GM19043 (cell line): Measurements from ENCODE around the gene MATCAP1.
A peak's percentile ranks its signal among the peaks of the same experiment; 100 is the strongest.

Source experiments
- ATAC-seq: cut with Tn5 transposase; IDR thresholded peaks from one replicate; pipeline ENCODE4 v1.9.1; 2021; ENCODE audit warnings: low read depth; ENCODE audit not compliant: unreplicated experiment

Gene MATCAP1

DNA sequence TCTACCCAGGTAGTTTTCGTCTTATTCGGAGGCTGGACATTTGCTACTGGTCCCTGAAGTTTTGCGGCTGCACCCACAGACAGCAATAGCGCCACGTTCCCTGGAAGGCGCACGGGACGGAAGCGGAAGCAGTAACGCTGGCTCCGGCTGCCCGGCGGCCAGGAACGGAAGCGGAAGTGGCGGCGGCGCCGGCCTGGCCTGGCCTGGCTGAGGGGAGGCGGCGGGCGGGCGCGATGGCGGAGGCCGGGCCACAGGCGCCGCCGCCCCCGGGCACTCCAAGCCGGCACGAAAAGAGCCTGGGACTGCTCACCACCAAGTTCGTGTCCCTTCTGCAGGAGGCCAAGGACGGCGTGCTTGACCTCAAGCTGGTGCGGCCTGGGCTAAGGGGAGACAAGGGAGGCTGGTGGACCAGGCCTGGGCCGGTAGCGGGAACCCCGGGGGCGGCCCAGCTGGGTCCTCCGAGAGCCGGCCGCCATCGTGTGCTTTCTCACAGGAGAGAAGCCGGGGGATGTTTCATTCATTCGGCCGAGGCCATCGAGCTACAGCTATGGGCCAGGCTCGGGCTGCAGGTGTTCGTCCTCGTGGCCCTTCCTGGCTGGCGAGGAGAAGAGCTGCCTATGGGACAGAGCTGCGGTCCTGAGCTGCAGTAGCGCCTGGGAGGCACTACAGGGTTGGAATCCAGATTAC is 8.4 kb upstream of the MATCAP1 start, which contains the start of gene E2F4:
Gene E2F4, plus strand, starts transcription at position 161 of the 687 bp plus-strand sequence. Its CDS starts 73 bp downstream, at position 234.
- ATAC-seq: peak; percentile 93

DNA sequence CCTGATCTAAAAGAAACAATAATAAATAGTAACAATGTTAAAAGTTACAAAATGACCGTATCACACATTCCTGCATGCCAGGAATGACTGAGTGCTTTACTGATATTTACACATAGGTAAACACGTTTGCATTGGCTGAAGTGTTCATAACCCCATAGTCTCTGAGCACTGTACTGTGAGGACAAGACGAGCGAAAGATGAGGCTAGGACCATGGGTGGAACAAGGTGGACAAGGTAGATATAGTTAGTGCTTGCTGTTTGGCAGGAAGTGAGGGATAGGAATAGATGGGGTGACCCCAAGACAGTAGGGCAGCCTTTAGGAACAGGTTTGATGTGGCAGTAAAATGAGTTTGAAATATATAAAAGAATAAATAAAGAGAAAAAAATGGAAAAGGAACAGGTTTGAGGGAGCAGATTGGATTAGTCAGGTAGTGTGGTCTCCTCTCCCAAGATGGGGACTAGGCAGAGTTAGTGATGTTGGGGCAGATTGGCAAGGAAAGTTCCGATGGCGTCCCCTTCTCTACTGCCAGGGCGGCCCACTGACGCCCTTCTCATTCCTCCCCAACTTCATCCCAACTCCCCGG is 7.7 kb upstream of the MATCAP1 start:
- no peak for ATAC-seq

DNA sequence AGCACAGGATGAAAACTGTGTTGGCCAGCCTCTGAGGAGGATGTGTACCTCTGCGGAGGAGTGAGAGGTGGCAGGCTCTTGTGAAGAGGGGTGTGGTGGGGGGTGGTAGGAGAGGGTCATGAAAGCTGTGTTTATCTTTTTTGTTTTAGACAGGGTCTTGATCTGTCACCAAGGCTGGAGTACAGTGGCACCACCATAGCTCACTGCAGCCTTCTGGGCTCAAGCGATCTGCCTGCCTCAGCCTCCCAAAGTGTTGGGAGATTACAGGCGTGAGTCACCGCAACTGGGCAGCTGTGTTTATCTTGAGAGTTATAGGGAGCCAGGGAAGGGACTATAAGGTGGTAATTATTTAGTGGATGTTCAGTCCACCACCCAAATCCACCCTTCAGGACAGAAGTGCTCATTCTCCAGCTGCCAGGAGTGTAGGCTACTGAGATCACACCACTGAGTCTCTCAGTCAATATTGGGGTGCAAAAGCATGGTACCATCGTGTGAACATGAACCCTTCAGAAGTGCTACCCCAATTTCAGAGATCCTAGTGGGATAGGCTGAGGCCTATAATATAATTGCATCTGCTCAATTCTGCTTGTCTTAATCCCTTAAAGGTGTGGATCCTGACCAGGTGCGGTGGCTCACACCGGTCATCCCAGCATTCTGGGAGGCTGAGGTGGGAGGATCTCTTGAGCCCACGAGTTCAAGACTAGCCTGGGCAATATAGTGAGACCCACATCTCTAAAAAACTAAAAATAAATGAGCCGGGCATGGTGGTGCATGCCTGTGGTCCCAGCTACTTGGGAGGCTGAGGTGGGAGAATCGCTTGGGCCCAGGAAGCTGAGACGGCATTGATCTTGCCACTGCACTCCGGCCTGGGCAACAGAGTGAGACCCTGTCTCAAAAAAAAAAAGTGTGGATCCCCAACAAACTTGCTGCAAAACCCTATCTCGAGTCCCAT is 7.0 kb upstream of the MATCAP1 start:
- ATAC-seq: no peak

DNA sequence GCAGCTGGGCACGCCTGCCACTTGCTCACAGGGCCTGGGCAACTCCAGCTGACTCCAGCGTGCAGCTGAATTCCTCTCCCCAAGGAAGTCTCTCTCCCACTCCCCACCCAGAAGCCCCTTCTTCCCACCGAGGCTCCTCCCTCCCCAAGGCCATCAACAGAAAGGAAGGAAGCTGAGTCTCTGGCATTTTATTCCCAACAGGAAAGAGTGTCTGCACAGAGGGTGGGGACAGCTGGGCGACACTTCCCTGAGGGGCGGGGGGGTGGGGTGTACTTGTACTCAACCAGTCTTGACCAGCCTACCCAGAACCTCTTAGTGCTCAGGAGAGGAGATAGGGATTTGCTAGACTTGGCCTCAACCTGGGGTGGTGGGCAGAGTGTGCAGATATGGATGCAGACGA is 6.3 kb upstream of the MATCAP1 start, which contains the start of gene EXOC3L1:
Gene EXOC3L1, minus strand, starts transcription at position 96 of the 400 bp plus-strand sequence. CDS start 460 bp downstream, outside the sequence.
- ATAC-seq: no peak

DNA sequence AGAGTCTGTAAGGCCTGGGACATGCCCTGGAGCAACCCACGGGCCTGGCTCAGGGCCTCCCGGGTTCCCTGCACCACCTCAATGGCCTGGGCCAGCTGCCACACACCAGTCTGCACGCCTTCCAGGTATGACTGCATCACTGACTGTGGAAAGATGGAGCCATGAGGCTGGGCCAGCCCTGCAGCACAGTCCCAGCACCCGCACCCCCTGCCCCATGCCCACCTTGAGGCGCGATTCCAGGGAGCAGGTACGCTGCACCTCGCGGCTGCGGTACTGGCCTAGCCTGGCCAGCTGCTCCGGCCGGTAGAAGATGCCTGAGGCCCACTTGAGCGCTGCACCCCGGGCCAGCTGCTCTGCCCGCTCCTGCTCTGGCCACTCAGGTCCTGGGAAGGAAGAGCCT is 5.0 kb upstream of the MATCAP1 start:
- ATAC-seq: no peak

DNA sequence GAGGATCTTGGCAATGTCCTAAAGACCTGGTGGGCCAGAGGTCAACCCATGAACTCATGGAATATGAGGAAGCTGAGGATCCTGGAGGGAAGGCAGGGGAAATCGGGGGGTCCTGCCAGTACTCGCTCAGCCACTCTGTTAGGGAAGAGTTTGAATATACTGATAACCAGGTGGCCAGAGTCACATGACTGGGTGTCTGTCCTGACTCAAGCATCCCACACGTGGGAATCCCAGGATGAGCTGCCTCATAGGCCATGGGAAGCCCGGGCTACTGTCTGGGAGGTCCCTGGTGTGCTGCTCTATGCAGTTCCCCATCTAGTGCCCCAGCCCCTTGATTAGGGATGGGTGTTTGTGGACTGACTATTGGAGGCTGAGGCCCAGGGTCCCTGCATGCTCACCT is 4.6 kb upstream of the MATCAP1 start:
- no peak for ATAC-seq

DNA sequence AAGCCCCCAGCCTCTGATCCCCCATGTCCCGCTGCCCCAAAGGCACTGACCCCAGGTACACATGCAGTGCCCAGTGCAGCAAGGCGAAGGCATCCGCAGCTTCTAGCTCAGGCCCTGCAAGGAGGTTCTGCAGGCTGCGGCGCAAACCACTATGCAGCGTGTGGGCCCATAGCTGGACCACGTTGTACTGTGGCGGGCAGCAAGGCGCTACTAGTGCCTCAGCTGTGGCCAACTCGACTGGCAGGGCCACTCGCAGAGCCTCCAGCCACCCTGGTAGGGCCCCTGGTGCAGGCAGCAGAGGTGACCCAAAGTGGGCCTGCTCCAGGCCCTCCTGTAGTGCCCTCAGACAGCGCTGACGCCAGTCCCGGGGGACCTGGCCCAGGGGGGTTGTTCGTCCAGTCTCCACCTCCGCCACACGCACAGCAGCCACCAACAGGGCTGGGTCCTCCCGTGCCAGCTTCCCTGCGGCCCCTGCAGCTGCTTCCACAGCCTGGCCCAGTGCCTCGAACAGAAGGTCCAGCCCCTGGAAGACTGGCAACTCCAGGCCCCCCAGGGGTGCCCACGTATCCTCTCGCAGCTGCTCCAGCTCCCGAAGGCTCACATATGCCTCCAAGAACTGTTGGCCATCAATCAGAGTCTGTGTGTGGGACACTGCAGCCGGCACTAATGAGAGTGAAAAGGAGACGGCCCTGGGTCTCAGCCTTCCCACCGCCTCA is 3.6 kb upstream of the MATCAP1 start:
- ATAC-seq: no peak

DNA sequence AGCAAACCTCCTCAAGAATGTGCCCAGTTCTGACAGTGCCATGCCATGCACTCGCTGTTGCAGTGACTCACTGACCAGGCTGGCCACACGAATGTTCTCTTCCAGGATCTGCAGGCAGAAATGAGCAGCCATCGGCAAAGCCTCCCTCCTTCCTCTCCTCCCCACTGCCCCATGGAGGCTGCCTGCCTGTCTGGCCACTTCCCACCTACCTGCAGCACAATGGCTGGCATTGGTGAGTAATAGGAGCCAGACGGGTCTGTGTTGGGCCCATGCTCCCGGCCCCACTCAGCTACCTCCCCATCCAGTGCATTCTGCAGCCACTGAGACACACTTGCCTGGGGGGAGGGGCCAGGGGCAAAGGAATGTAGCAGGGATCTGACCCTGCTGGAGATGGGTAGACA is 2.8 kb upstream of the MATCAP1 start:
- ATAC-seq: no peak

DNA sequence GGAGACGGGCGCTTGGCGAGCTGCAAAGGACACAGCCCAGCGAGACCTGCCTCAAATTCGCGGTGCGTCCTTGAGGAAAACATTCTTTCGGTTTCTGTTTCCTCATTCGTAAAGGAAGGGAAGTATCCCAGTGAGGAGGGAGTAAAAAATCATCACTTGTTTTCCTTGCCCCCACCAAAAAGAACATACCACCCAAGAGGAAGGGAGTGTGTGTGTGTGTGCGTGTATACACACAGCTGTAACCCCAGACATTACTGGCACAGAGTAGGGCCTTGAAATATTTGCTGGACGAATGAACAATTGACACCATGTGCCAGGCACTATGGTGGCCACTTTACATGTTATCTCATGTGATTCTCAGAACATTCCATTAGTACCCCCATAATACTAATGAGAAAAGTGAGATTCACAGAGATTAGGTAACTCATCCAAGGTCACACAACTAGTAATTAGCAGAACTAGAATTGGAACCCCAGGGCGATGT is 1.9 kb upstream of the MATCAP1 start:
- no peak for ATAC-seq

DNA sequence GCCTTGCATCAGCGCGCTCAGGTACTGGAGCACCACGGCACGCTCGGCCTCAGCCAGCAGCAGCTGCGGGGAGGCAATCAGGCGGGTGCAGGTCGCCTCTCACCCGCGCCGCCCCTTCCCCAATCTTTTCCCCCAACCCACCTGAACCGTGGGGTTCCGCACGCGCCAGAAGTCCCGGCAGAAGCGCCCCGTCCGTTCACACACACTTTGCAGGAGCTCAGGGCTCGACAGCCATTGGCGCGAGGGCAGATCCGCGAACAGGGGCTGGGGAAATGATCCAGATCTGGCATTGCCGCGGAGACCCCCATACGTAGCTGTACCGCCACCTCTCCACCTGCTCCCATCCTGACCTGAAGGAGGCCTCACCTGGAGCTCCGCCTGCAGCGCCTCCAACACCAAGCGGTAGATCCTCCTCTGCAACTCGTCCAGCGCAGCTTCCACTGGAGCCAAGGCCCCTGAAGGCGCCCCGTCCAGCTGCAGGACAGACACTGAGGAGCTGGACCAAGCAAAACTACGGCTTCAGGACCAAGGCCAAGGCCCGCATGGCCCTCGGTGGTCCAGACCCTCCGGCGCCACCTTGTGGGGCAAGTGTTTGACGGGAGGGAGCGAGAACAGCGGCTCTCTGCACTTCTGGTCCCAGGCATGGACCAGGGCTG is 1.4 kb upstream of the MATCAP1 start:
- no peak for ATAC-seq

DNA sequence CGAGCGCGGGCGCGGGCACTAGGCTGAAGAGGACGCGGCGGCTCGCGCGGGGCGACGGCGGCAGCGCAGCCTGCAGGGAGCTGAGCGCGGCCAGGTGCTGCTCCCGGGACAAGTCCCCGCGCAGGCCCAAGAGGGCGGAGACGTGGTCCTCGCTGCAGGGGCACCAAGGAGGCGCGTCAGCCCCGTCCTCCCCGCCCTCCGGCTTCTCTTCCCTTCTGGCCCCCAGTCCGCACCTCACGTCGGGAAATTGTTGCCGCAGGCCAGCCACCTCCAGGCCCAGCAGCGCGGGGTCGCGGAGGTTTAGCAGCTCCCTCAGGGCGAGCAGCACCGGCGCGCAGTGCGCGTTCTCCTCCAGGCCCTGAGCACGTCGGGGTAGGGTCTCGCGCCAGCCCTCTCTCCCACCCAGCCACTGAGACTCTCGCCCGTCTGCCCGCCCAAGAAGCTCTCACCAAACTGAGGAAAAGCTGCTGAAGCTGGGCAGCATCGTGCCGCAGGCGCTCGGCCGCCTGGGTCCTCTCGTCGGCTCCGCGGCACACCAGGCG is 761 bp upstream of the MATCAP1 start:
- ATAC-seq: no peak

DNA sequence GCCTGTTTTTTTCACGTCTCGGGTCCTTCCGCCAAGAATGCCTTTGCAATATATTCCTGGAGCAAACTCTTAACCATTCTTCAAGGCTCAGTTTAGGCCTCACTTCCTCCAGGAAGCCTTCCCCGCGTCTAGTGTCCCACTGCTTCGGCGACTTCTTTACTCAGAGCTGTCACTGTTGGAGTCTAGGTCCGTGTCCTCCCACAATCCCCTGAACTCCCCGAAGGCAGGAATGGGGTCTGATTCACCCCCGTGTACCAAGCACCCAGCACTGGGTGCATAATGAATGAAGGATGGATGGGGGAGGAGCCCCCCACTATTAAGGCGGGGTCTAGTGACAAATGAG is 508 bp downstream of the MATCAP1 start:
- no peak for ATAC-seq

DNA sequence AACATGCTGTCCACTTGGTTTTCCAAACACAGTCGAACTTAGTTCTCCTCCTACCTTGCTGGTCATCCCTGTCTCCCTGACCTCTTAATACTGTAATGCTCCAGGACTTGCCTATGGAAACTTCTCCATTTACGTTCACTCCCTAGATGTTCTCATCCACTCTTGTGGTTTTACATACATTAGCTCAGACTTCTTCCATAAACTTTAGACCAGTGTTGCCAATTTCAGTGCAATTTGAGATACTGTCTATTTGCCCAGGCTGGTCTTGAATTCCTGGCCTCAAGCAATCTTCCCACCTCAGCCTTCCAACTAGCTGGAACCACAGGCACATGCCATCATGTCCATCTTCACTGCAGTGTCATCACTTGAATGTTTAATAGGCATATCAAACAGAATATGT is 1.5 kb downstream of the MATCAP1 start:
- ATAC-seq: no peak

DNA sequence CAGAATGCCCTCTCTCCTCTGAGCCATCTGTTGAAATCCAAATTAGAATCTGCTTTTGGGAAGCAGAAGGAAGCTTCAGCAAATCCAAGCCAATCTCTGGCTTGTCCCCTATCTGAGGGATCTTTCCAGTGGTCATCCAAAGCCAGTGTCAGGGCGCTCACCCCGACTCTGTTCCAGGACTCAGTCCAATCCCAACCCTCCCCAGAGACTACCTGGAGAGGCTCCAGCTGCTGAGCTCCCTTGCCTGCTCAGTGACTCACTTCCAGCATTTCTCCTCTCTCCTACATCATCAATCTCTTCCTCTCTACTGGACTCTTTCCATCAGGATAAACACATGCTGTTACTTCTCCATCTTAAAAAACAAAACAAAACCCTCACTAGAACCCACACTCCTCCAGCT is 2.4 kb downstream of the MATCAP1 start:
- ATAC-seq: no peak

DNA sequence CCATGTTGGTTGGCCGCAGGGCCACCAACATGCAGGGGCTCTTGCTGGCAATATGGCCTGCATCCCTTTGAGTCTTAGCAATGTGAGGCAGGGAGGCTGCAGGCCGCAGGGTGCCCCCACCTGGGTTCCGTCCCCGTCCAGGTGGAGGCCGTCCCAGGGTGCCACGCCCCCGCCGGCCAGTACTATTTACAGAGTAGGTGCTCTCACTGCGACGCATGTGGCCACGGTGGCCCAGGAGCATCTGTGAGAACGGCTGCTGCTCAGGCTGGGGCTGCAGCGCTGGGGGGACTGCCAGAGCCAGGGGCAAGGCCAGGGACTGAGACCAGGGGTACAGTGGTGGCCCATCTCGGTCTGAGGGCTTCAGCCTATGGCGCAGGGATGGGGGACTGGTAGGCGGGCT is 3.6 kb downstream of the MATCAP1 start:
- no peak for ATAC-seq

DNA sequence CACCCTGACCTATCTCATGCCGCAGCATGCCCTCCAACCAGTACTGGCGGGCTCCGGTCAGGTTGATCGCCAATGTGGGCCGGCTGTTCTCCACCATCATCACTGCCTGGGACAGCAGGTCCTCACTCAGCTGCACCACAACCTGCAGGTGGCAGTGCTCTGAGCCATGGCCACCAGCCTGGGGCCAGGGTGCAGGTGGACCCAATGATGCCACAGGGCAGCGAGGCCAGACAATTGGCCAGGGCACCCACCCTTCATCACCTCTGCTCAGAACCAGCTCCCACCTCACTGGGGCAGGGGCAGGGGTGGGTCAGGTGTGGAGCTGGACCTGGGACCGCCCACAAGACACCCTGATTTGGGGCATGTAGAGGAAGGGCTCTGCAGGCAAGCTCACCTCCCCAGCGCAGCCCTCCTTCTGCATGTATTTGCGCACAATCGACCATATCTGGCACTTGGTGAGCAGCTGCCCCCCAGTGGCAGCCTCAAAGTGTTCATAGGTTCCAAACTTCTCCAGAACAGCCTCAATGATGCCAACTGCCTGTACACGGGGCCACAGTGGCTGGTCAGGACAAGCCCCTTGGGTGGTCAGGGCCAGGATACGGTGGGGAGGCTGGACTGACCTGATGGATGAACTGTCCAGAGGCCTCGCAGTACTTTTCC is 4.2 kb downstream of the MATCAP1 start:
- ATAC-seq: no peak

DNA sequence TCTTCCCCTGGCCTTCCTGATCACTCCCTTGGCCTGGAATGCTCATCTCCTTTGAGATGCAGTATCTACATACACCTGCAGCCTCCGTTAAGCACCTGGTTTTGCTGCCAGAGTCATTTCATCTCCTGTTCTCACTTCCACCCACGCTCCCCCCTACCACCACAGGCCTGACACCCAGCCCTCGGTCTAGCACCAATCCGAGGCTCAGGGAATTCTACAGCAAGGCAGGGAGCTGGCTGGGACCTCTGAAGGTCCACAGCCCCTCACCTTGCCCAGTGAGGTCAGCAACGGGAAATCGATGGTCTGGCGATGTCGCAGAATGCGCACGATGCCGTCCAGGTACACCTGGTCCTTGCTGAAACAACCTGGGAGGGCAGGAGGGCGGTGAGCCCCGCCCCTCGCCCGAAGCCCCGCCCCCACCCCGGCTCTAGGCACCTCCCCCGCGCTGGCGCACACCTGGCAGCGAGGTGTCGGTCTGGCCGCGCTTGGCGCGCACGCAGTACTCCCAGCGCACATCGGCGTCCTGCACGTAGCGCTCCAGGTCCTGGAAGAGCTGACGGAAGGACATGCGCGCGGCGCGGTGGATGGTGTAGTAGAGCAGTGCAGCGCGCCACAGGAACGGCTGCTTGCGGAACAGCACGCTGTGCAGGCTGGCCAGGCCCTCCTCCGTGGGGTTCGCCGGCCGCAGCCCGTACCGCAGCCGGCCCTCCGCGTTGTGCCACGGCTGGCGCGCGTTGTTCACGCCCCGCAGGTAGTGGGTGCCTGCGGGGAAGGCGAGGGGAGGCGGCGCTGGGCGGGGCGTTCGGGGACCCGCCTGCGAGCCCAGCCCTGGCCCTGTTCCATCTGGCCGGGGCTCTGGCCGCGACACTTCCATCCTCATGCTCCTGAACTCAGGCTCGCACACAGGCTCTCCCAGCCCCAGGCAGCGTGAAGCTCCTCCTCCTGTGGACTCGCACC is 5.7 kb downstream of the MATCAP1 start:
- no peak for ATAC-seq

DNA sequence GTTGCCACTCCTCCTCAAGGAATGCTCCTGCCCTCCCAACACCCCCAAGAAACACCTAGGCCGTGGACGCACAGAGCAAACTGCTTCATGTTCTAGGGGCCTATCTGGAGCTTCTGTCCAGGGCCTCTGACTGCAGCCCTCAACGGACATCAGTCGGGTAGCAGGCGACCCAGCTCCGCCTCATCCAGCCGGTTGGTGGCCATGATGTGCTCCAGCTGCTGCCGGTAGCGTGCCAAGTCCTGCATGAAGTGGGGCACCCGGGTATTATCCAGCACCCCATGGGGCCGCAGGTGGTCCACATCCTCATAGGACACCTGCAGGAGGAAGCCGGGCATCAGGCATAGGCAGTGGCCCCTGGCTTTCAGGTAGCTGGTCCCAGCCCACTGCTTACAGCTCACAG is 7.1 kb downstream of the MATCAP1 start:
- no peak for ATAC-seq
